HL-60/S4 (cell line): Measurements from ENCODE around the gene WHRN.

Experiments
- in situ Hi-C: fragments of 300-500 bp; cut with MboI; formaldehyde crosslinking; loops from 2 replicates; pipeline ENCODE4 v1.14.3; 2022; ENCODE audit warnings: low sequenced_read_pairs

WHRN gene

DNA sequence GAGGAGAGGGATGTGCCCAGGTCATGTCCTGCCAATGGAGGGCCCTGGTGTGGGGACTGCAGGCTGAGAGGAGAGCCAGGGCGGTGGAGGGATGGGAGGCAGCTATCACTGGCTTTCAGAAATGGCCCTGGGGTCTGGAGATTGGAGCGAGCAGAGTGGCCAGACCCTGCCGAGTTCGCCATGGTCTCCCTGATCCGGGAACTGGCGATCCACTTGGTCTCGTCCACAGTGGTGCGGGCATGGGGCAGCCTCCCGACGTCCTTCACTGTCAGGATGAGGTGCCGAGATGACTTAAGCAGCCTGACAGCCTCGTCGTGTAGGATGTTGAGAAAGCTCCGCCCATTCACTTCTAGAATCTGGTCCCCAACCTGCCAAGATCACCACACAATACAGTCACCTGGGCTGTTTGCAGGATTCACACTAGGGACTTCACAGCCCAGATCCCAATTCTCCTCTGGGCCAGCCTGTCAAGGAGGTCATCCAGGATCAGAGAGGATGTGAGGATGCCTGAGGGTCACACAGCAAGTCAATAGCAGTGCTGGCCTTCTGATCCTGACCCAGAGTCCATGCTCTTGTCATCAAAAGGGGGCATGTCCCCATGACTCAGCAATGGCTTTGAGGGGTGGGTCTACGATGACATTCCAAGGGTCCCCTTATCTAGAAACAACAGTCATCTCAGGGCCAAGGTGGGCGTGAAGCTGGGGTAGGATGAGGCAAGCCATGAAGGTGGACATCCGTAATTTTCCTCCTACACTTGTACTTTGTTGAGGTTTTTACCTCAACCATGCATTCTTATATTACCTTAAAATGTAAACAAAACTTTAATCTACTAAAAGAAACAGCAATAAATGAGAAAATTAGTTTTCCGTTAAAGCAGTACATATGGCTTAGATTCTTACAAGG lies 79.0 kb downstream of the WHRN start:
- in situ Hi-C loops, result no loop called here

GRCh38 chr9:114425126-114425525 lies 80.1 kb downstream of the WHRN start:
- in situ Hi-C loops, result no loop called here

- in situ Hi-C loops, result loop anchor here (25.0 kb wide), 1 partner anchor 588 kb away; no protein-coding TSS in a partner anchor
Observed at GRCh38 chr9:114424126-114424525, 81.1 kb downstream of the WHRN start.

GRCh38 chr9:114423181-114423580 lies 82.1 kb downstream of the WHRN start:
- in situ Hi-C loops, result loop anchor here (25.0 kb wide), 1 partner anchor 589 kb away; no protein-coding TSS in a partner anchor

GRCh38 chr9:114421147-114421546 lies 84.1 kb downstream of the WHRN start:
- in situ Hi-C loops, result loop anchor here (25.0 kb wide), 1 partner anchor 591 kb away; no protein-coding TSS in a partner anchor

DNA sequence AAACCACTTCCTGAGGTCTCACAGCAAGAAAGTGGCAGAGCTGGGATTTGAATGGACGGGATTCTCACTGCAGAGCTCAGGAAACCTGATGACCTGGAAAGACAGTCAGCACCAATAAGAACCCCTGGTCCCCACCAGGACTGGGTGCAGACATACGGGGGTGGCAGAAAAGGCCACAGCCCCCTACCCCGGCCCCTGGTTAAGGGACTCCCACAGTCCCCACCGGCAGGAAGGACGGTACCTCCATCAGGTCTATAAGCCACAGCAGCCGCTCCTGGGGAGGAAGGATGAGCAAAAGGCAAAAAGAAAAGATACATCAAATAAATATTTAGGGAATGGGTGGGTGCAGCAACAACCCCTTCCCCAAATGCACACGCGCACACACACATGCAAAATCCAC lies 85.5 kb downstream of the WHRN start:
- in situ Hi-C loops, result loop anchor here (25.0 kb wide), 1 partner anchor 593 kb away; no protein-coding TSS in a partner anchor

- in situ Hi-C loops, result loop anchor here (25.0 kb wide), 1 partner anchor 594 kb away; no protein-coding TSS in a partner anchor
Observed at GRCh38 chr9:114418053-114418452, 87.2 kb downstream of the WHRN start.

DNA sequence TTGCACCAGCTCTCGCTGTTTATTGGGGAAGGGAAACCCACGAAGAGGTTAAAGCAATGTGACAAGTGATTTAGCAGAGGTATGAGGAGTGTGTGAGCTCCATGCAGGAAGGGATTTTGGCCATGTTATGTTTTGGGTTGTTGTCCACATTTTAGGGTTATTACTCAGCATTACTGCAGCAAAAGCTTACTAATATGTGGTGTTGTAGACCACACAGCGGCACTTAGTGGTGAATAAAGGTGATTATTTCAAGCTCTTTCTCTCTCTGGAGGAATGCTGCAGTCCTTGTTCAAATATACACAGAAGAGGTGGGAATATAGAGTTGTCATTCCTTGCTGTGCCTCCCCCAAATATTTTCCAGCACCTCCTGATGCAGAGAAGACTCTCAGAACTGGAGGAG lies 87.8 kb downstream of the WHRN start:
- in situ Hi-C loops, result loop anchor here (25.0 kb wide), 1 partner anchor 595 kb away; no protein-coding TSS in a partner anchor

DNA sequence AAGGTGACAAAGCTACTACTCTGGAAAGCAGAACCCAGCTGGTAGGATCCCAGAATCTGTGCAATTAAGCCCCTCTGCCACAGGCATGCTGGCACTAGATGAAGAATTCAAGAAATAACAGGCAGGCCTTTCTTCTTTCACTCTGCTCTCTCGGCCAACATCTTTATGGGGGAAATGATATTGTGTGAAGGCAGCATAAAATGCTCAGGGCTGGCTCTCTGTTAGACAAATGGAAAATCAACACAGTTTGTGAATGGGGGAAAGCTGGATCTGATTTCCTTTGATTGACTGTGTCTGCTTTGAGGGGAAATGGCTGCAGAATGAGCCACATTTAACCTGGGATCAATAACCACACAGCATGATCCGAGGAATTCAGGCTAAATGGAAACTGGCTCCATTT lies 88.4 kb downstream of the WHRN start:
- in situ Hi-C loops, result loop anchor here (25.0 kb wide), 1 partner anchor 595 kb away; no protein-coding TSS in a partner anchor

- in situ Hi-C loops, result loop anchor here (25.0 kb wide), 1 partner anchor 596 kb away; no protein-coding TSS in a partner anchor
Observed at GRCh38 chr9:114416290-114416689, 89.0 kb downstream of the WHRN start.

DNA sequence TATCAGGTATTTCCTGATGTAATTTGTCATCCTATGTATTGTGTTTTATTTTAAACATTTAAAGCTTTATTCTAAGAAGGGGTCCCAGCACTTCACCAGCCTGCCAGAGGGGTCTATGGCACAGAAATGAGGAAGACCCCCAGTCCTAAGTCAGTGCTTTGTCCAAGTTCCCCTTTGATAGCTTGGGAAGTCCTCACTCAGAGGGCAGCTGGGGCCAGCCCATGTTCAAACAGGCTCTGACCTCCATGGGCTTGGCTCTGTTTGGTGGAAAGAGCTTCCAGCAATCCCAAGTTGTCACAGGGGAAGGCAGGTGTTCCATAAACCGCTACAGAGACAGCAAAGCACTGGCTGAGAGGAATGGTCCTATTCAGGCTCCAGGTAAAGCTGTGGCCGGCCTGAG lies 90.9 kb downstream of the WHRN start:
- in situ Hi-C loops, result loop anchor here (25.0 kb wide), 1 partner anchor 598 kb away; no protein-coding TSS in a partner anchor

DNA sequence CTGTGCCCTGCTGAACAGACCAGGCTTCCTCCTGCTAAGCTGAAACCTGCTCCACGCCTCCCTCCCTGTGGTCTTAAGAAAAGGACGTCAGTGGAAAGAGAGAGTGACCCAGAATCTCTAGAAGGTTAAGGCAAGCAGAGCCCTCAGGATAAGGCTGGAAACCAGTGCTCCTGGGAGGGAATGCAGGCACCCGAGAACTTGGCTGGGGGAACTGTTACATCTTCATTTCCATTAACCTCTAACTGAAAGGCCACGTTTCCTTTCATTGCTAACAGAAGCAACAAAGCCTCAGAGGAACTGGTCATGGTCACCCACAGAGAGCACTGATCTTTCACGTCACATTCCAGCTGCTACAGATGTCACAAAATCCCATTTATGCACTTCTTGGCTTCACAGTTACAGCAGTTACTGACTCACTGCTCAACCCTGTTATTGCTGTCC lies 91.4 kb downstream of the WHRN start:
- in situ Hi-C loops, result loop anchor here (25.0 kb wide), 1 partner anchor 598 kb away; no protein-coding TSS in a partner anchor

DNA sequence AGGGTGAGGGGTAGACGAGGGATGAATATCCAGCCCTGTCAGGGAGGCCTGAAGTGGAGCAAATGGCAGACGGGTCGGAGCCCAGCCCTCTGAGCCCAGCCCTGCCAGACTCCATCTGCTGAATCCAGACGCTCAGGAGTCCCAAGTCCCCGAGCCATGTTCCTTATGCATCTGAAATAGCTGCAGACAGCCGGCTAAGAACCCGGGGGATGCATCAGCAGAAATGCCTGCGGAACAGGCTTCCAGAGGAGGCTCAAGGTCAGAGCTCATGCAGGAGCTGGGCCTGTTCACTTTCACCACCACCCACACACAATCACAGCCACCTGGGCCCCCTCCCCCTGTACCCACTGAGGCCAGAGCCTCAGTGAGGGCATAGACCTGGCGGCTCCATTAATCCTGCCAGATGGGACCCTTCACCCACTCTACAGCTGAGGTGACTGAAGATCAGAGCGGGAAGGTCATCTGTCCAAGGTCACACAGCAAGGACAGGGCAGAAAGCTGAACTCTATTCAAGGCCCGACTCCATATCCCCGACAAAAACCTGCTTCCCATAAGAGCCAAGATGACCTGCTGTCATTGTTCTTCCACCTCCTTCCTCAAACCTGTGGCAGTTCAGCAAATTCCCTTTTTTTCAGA lies 93.1 kb downstream of the WHRN start:
- in situ Hi-C loops, result loop anchor here (25.0 kb wide), 1 partner anchor 600 kb away; no protein-coding TSS in a partner anchor

DNA sequence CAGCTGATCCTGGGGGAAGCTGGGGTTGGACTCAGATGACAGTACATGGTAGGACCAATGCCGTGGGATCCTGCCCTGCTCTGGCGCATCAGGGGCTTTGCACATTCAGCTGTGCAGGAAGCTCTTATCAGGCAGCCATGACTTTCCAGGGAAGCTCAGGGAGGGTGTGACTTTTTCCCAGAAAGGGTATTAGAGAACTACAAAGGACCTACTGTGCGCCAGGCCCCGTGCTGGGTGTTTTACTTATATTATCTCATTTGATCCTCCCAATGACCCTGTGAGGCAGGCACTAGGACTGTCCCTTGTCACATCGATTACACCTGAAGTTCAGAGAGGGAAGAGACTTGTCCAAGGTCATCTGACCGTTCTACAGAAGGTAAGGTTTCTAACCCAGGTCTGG lies 93.8 kb downstream of the WHRN start:
- in situ Hi-C loops, result loop anchor here (25.0 kb wide), 1 partner anchor 601 kb away; no protein-coding TSS in a partner anchor

GRCh38 chr9:114410910-114411309 lies 94.4 kb downstream of the WHRN start:
- in situ Hi-C loops, result loop anchor here (25.0 kb wide), 1 partner anchor 601 kb away; no protein-coding TSS in a partner anchor

DNA sequence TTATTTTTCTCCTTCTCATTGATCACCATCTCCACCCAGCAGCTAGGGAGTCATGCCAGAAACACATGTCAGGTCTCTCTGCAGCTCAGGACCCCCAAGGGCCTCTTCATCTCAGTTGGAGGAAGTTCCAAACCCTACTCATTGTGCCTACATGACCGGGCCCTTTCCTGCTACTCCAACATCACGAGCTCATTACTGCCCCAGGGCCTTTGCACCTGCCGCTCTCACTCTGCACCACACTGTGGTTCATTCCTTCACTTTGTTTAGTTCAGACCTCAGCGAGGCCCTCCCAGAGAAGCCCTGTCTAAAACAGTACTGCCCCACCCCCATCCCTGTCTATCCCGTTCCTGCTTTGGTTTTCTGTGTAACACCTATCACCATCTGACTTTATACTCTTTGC lies 95.4 kb downstream of the WHRN start:
- in situ Hi-C loops, result loop anchor here (10.0 to 25.0 kb wide), 2 partner anchors 245 to 602 kb away; partner anchors contain the start of gene TEX53

- in situ Hi-C loops, result loop anchor here (10.0 to 25.0 kb wide), 2 partner anchors 246 to 603 kb away; partner anchors contain the start of gene TEX53
Observed at GRCh38 chr9:114409103-114409780, 96.0 kb downstream of the WHRN start.

DNA sequence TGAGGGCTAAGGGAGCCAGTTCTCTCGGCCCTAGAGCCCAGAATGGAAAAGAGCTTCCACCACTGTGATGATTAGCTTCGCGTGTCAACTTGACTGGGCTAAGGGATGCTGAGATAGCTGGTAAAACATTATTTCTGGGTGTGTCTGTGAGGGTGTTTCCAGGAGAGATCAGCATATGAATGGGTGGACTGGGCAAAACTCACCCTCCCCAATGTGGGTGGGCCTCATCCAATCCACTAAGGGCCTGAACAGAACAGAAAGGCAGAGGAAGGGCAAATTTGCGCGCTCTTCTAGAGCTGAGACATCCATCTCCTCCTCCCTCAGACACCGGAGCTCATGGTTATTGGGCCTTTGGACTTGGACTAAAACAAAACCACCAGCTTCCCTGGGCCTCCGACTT lies 96.6 kb downstream of the WHRN start:
- in situ Hi-C loops, result loop anchor here (10.0 to 25.0 kb wide), 2 partner anchors 246 to 604 kb away; partner anchors contain the start of gene TEX53

DNA sequence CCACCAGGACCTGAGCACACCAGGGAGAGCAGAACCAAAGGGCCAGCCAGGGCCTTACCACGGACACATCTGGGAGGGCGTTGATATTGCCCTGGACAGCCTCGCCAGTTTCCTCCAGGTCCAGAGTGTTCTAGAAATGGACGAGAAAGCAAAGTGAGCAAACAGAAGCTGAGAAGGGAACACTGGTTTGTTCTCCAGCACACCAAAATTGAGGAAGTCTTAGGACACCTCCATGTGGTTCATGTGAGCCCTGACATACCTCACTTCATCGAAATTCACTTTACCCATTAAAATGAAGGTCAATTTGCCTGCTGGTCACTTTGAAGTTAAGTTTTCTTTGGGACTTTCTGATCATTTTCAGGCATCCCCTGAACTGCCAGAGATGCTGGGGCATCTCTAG lies 97.4 kb downstream of the WHRN start:
- in situ Hi-C loops, result loop anchor here (10.0 to 25.0 kb wide), 2 partner anchors 247 to 604 kb away; partner anchors contain the start of gene TEX53

- in situ Hi-C loops, result loop anchor here (10.0 to 25.0 kb wide), 2 partner anchors 248 to 606 kb away; partner anchors contain the start of gene TEX53
Observed at GRCh38 chr9:114406441-114406840, 98.8 kb downstream of the WHRN start.
